Measurements from ENCODE around the gene C17orf50.

Gene C17orf50

DNA sequence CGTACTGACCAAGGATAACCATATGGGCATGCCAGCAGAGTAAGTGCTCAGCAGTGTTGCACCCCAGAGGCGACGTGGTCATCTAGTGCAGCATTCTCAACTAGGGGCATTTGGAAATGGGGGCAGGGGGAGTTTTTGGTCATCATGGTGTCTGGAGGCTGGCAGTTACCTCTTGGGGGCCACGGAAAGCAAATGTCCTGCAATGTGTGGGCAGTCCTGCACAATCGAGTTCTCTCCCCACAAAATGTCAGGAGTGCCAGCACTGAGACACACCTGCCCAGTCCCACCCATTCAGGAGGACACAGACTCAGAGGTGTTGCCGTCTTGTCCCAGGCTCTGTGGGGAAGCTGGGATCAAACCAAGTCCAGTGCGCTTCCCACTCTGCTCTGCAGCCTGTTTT is 26.3 kb upstream of the C17orf50 start:
- H3K36me3 ChIP-seq (ENCODE audit: control insufficient read depth in 2 of 2, insufficient read depth in 2 of 2, low read length in 2 of 2), result no peaks in the 10 kb centered on the region
- no peaks in the 10 kb centered on the region for H3K9me3 ChIP-seq (ENCODE audit: control insufficient read depth in 2 of 2, low read length in 2 of 2)
- H3K4me3 ChIP-seq (ENCODE audit: low read length in 2 of 2), result no peak overlapping the region
- no peak overlapping the region for H3K9ac ChIP-seq (ENCODE audit: low read length in 2 of 2)
- no peak overlapping the region for H3K27ac ChIP-seq (ENCODE audit: low read length)
- H3K4me1 ChIP-seq (ENCODE audit: control insufficient read depth, insufficient read depth, low read length), result peaks cover 14% of the 10 kb centered on the region
- H3K27me3 ChIP-seq (ENCODE audit: control insufficient read depth in 1 of 2, insufficient read depth in 2 of 2, low read length in 2 of 2), result no peaks in the 10 kb centered on the region

DNA sequence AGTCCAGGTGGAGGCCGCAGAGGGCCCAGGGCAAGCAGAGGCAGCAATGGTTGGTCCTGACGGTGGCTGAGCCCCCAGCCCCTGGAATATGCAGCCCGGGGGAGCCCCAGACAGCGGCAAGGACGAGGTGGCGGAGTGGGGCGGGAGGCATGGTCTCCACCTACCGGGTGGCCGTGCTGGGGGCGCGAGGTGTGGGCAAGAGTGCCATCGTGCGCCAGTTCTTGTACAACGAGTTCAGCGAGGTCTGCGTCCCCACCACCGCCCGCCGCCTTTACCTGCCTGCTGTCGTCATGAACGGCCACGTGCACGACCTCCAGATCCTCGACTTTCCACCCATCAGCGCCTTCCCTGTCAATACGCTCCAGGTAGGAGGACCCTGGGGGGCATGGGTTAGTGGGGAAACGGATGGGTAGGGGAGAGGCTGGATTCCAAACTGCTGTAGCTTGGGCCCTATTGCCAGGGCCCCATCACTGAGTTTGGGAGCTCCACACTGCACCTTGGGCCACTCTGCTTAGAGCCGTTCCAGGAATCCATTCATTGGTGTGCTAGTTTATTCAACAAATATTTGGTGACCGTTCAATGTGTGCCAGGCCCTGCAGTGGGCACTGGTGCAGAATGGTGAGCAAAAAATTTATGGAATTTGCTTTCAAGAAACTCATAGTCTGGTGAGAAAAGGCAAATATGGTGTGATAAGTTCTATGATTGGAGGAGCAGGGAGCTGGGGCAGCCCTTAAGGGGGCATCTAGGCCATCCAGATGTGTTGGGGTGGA is 25.5 kb upstream of the C17orf50 start:
- H3K27me3 ChIP-seq (ENCODE audit: control insufficient read depth in 1 of 2, insufficient read depth in 2 of 2, low read length in 2 of 2), result peaks cover 3 to 6% of the 10 kb centered on the region in 2 donors
- no peaks in the 10 kb centered on the region for H3K36me3 ChIP-seq (ENCODE audit: control insufficient read depth in 2 of 2, insufficient read depth in 2 of 2, low read length in 2 of 2)
- H3K4me1 ChIP-seq (ENCODE audit: control insufficient read depth, insufficient read depth, low read length), result peaks cover 14% of the 10 kb centered on the region
- H3K9me3 ChIP-seq (ENCODE audit: control insufficient read depth in 2 of 2, low read length in 2 of 2), result no peaks in the 10 kb centered on the region
- no peak overlapping the region for H3K4me3 ChIP-seq (ENCODE audit: low read length in 2 of 2)
- H3K9ac ChIP-seq (ENCODE audit: low read length in 2 of 2), result no peak overlapping the region
- H3K27ac ChIP-seq (ENCODE audit: low read length), result no peak overlapping the region

DNA sequence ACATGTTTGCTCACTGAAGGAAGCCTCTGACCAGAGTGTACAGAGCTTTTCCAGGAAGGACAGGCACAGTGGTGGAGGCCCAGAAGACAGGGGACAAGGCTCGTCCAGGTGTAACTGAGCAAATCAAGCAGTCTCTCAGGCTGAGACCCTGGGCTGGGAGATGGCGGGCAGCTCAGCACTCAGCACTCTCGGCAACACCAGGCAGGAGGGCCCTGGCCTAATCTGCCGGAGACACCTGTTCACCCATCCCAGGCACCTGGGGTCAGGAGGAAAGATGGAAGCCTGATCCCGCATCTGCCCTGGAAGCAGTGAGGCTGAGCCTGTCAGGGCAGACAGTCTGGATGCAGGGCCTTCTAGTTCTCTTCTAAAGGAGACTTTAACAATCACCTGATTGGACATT is 24.5 kb upstream of the C17orf50 start:
- no peaks in the 10 kb centered on the region for H3K36me3 ChIP-seq (ENCODE audit: control insufficient read depth in 2 of 2, insufficient read depth in 2 of 2, low read length in 2 of 2)
- no peak overlapping the region for H3K27ac ChIP-seq (ENCODE audit: low read length)
- no peak overlapping the region for H3K4me3 ChIP-seq (ENCODE audit: low read length in 2 of 2)
- H3K9ac ChIP-seq (ENCODE audit: low read length in 2 of 2), result no peak overlapping the region
- H3K9me3 ChIP-seq (ENCODE audit: control insufficient read depth in 2 of 2, low read length in 2 of 2), result no peaks in the 10 kb centered on the region
- peaks cover 13% of the 10 kb centered on the region in 2 donors for H3K27me3 ChIP-seq (ENCODE audit: control insufficient read depth in 1 of 2, insufficient read depth in 2 of 2, low read length in 2 of 2)
- H3K4me1 ChIP-seq (ENCODE audit: control insufficient read depth, insufficient read depth, low read length), result peaks cover 12% of the 10 kb centered on the region

DNA sequence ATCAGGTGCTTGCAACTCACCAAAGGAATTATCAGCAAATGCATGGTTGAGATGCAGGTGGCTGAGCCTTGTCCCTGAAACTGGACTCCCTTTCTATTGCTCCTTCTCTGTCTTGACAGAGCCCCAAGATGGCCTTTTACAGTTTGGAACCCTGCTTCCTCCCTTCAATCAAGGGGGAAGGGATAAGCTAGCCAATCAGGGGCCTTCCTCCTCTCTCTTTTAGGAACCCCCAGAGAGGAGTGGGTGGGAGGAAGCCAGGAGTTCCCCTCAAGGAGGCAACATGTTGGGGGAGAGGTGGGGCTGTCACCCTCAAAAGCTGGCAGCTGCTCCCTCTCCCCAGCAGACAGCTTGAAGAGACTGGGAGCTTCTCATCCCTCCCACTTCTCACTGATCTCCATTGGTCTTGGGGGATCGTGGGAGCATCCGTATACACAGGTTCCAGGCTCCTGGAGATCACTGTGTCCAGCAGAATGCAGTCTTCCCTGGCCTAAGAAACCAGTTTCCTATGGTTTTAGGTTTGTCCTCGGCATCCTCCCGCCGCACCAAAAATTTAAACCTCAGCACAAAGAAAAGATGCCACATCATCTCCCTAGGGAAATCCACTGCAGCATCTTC is 22.1 kb upstream of the C17orf50 start:
- Histone ChIP-seq H3K4me1 (ENCODE audit: control insufficient read depth, insufficient read depth, low read length) (peaks cover 3% of the 10 kb centered on the region), H3K4me3 (ENCODE audit: low read length in 2 of 2) (no peak overlapping the region), H3K9me3 (ENCODE audit: control insufficient read depth in 2 of 2, low read length in 2 of 2) (no peaks in the 10 kb centered on the region), H3K36me3 (ENCODE audit: control insufficient read depth in 2 of 2, insufficient read depth in 2 of 2, low read length in 2 of 2) (no peaks in the 10 kb centered on the region), H3K9ac (ENCODE audit: low read length in 2 of 2) (no peak overlapping the region), H3K27me3 (ENCODE audit: control insufficient read depth in 1 of 2, insufficient read depth in 2 of 2, low read length in 2 of 2) (peaks cover 34 to 37% of the 10 kb centered on the region in 2 donors), H3K27ac (ENCODE audit: low read length) (no peak overlapping the region)

DNA sequence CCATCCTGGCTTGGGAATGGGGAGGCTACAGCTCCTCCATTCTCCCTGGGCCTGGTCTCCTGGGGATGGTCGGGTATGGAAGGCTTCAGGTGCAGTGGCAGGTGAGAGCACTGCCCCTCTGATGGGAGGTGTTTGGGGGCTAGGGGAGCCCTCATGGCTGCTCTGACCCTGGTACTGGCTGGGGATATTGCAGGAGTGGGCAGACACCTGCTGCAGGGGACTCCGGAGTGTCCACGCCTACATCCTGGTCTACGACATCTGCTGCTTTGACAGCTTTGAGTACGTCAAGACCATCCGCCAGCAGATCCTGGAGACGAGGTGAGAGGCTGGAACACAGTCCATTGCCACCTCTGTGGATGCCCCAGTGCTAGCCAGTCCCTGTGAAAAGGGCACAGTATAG is 20.5 kb upstream of the C17orf50 start:
- H3K27ac ChIP-seq (ENCODE audit: low read length), result no peak overlapping the region
- H3K4me1 ChIP-seq (ENCODE audit: control insufficient read depth, insufficient read depth, low read length), result peaks cover 3% of the 10 kb centered on the region
- no peaks in the 10 kb centered on the region for H3K36me3 ChIP-seq (ENCODE audit: control insufficient read depth in 2 of 2, insufficient read depth in 2 of 2, low read length in 2 of 2)
- no peak overlapping the region for H3K4me3 ChIP-seq (ENCODE audit: low read length in 2 of 2)
- H3K9me3 ChIP-seq (ENCODE audit: control insufficient read depth in 2 of 2, low read length in 2 of 2), result no peaks in the 10 kb centered on the region
- peaks cover 38 to 47% of the 10 kb centered on the region in 2 donors for H3K27me3 ChIP-seq (ENCODE audit: control insufficient read depth in 1 of 2, insufficient read depth in 2 of 2, low read length in 2 of 2)
- no peak overlapping the region for H3K9ac ChIP-seq (ENCODE audit: low read length in 2 of 2)

DNA sequence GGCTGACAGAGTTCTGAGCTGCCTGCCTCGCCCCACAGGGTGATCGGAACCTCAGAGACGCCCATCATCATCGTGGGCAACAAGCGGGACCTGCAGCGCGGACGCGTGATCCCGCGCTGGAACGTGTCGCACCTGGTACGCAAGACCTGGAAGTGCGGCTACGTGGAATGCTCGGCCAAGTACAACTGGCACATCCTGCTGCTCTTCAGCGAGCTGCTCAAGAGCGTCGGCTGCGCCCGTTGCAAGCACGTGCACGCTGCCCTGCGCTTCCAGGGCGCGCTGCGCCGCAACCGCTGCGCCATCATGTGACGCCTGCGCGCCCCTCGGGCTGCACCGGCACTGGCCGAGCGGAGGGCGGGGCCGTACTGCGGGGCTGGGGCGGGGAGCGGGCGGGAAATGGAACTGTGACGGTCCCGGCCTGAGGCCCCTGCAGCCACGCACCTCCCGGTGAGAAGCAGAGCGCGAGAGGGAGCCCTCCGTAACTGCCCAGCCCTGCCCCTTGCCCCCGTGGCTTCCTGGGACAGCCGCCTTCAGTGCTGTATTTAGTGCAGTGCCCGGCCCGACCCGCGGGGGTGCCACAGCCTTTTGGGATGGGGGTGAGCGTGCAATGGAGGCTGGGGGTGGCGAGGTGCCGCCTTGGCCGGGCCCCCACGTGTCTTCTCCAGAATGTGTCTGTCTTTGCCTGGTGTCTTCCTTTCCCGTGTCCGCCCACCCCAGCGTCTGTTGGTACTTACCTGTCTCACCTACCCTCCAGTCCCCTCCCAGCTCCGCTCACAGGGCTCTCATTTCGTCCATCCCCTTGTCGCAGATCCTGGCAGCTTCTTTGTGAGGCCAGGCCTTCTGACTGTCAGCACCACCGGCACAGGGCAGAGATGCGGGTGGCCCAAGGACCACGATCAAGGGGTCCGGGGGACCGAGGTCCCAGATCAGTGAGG is 19.4 kb upstream of the C17orf50 start:
- peak overlapping the region in 1 of 2 donors; percentile 29 for H3K4me3 ChIP-seq (ENCODE audit: low read length in 2 of 2)
- no peaks in the 10 kb centered on the region for H3K36me3 ChIP-seq (ENCODE audit: control insufficient read depth in 2 of 2, insufficient read depth in 2 of 2, low read length in 2 of 2)
- no peaks in the 10 kb centered on the region for H3K9me3 ChIP-seq (ENCODE audit: control insufficient read depth in 2 of 2, low read length in 2 of 2)
- H3K9ac ChIP-seq (ENCODE audit: low read length in 2 of 2), result no peak overlapping the region
- H3K27ac ChIP-seq (ENCODE audit: low read length), result no peak overlapping the region
- H3K27me3 ChIP-seq (ENCODE audit: control insufficient read depth in 1 of 2, insufficient read depth in 2 of 2, low read length in 2 of 2), result peaks cover 41 to 52% of the 10 kb centered on the region in 2 donors
- H3K4me1 ChIP-seq (ENCODE audit: control insufficient read depth, insufficient read depth, low read length), result peaks cover 3% of the 10 kb centered on the region

DNA sequence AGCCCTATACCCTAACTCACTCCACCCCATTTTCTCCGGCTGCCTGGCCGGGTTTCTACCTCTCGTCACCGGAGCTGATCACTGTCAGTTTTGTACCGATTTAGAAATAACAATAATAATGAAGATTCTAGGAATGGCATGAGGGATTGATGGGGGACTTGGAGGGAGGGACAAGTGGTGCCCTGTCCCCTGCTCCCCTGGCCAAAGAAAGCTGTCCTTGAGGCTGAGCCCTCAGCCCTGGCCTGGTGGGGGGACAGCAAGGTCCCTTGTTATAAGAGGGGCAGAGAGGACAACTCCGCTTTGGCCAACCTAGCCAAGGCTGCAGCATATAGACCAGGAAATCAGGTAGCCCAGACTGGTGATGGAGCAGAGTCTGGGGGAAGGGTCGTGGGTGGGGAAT is 18.2 kb upstream of the C17orf50 start:
- H3K4me1 ChIP-seq (ENCODE audit: control insufficient read depth, insufficient read depth, low read length), result peaks cover 3% of the 10 kb centered on the region
- no peak overlapping the region for H3K9ac ChIP-seq (ENCODE audit: low read length in 2 of 2)
- no peak overlapping the region for H3K4me3 ChIP-seq (ENCODE audit: low read length in 2 of 2)
- H3K27ac ChIP-seq (ENCODE audit: low read length), result no peak overlapping the region
- H3K9me3 ChIP-seq (ENCODE audit: control insufficient read depth in 2 of 2, low read length in 2 of 2), result no peaks in the 10 kb centered on the region
- no peaks in the 10 kb centered on the region for H3K36me3 ChIP-seq (ENCODE audit: control insufficient read depth in 2 of 2, insufficient read depth in 2 of 2, low read length in 2 of 2)
- peaks cover 44 to 52% of the 10 kb centered on the region in 2 donors for H3K27me3 ChIP-seq (ENCODE audit: control insufficient read depth in 1 of 2, insufficient read depth in 2 of 2, low read length in 2 of 2)

DNA sequence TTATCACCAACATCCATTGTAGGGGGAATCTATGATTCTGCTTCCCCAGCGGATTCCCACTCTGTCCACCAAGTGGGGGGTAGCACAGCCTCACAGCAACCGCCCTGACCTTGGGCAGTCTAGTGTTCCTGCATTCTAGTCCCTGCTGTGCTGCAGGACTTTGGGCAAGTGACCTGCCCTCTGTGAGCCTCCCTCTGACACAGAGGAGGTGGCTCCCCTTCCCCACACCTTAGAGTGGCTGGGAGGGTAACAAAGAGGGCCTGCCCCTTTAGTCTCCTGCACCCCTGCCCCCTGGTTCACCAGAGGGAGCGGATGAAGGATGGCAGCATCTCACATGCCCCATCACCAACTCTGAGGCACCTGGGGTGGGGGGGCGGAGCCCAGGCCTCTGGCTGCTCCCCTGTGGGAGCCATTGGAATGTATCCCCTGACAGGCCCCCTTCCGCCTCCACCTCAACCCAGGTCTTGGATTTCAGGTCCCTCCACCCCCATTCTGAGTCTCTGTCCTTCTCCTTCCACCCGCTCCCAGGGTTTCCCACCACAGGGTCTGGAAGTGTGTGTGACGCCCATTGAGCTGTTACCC is 17.7 kb upstream of the C17orf50 start:
- H3K4me1 ChIP-seq (ENCODE audit: control insufficient read depth, insufficient read depth, low read length), result peaks cover 3% of the 10 kb centered on the region
- H3K27me3 ChIP-seq (ENCODE audit: control insufficient read depth in 1 of 2, insufficient read depth in 2 of 2, low read length in 2 of 2), result peaks cover 48 to 56% of the 10 kb centered on the region in 2 donors
- no peak overlapping the region for H3K27ac ChIP-seq (ENCODE audit: low read length)
- H3K9me3 ChIP-seq (ENCODE audit: control insufficient read depth in 2 of 2, low read length in 2 of 2), result no peaks in the 10 kb centered on the region
- no peak overlapping the region for H3K4me3 ChIP-seq (ENCODE audit: low read length in 2 of 2)
- H3K9ac ChIP-seq (ENCODE audit: low read length in 2 of 2), result no peak overlapping the region
- no peaks in the 10 kb centered on the region for H3K36me3 ChIP-seq (ENCODE audit: control insufficient read depth in 2 of 2, insufficient read depth in 2 of 2, low read length in 2 of 2)

DNA sequence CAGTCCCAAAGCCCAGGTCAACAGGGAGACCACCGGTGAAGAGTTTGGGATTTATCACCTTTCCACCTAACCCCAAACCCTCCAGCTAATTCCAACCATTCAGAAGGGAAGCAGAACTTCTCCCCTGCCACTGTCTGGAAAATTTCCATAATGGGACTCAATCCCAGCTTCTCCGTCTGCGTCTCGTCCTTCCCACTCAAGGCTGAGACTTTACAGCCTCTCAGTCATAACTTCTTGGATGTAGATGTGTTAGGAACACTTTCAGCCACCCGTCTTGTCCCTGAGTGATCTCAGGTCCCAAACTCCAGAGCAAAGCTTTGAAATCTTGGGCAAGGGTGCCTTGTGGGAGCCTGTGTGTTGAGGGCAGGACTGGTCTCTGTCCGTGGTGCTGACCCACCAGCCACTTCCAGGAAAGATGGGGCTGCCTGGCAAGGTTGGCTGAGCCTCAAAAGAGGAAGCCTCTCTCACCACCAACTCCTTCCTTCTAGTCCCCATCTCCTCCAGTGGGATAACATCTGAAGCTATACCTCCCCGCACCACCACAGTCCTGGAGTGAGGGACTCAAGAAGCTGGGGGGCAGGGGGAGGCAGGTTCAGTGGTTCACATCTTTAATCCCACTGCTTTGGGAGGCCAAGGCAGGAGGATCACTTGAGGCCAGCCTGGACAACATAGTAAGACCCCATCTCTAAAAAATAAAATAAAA is 16.9 kb upstream of the C17orf50 start:
- Histone ChIP-seq H3K27me3 (ENCODE audit: control insufficient read depth in 1 of 2, insufficient read depth in 2 of 2, low read length in 2 of 2) (peaks cover 55 to 64% of the 10 kb centered on the region in 2 donors), H3K27ac (ENCODE audit: low read length) (no peak overlapping the region), H3K4me3 (ENCODE audit: low read length in 2 of 2) (no peak overlapping the region), H3K9ac (ENCODE audit: low read length in 2 of 2) (no peak overlapping the region), H3K36me3 (ENCODE audit: control insufficient read depth in 2 of 2, insufficient read depth in 2 of 2, low read length in 2 of 2) (no peaks in the 10 kb centered on the region), H3K9me3 (ENCODE audit: control insufficient read depth in 2 of 2, low read length in 2 of 2) (no peaks in the 10 kb centered on the region), H3K4me1 (ENCODE audit: control insufficient read depth, insufficient read depth, low read length) (peaks cover 3% of the 10 kb centered on the region)

DNA sequence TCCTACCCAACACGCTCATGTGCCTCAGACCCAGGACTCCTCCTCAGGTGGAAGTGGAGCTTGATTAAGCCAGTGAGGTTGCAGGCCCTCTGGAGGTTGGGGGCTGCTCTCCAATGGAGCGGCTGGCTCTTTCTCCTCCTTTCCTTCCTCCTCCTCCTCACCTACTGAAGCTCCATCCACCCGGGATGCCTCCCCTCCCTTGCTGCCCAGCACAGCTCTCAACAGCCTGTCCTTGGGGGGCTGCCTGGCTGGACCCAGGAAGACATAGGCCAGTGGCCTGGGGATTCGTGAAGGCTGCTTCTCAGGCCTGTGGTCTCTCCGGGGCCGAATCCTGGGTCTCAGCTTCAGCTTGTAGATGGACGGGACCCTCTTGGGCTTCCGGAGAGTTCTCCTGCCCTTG is 15.9 kb upstream of the C17orf50 start:
- Histone ChIP-seq H3K36me3 (ENCODE audit: control insufficient read depth in 2 of 2, insufficient read depth in 2 of 2, low read length in 2 of 2) (no peaks in the 10 kb centered on the region), H3K9me3 (ENCODE audit: control insufficient read depth in 2 of 2, low read length in 2 of 2) (no peaks in the 10 kb centered on the region), H3K27ac (ENCODE audit: low read length) (no peak overlapping the region), H3K4me3 (ENCODE audit: low read length in 2 of 2) (no peak overlapping the region), H3K4me1 (ENCODE audit: control insufficient read depth, insufficient read depth, low read length) (peaks cover 6% of the 10 kb centered on the region), H3K9ac (ENCODE audit: low read length in 2 of 2) (no peak overlapping the region), H3K27me3 (ENCODE audit: control insufficient read depth in 1 of 2, insufficient read depth in 2 of 2, low read length in 2 of 2) (peaks cover 63 to 75% of the 10 kb centered on the region in 2 donors)
